Coronary artery (tissue), 2 donors: ENCODE results near the gene DOCK1.

Experiments used
- DNase-seq: peaks from one replicate; pipeline ENCODE4 v3.0.0-alpha.2; 2017; ENCODE audit warnings: low spot score
- H3K27ac ChIP-seq, 2 donors: fragments of 200-600 bp; sonication (generic); one replicate each; pipeline ENCODE4 v1.5.1; 2016 to 2019
- H3K4me3 ChIP-seq: fragments of 200-600 bp; sonication (generic); 2 replicates; pipeline ENCODE4 v1.5.1; 2016; ENCODE audit warnings: mild to moderate bottlenecking, moderate library complexity
- CTCF ChIP-seq: fragments of 200-600 bp; sonication (generic); IDR thresholded peaks from one replicate; pipeline ENCODE4 v1.5.1; 2019; ENCODE audit warnings: antibody characterized with exemption

Gene DOCK1

GRCh38 chr10:127313996-127314700 is 408.9 kb downstream of the DOCK1 start:
- Histone ChIP-seq H3K27ac (no peak overlapping the region), H3K4me3 (no peak overlapping the region)
- no peak for TF ChIP-seq CTCF
- DNase-seq, result no peak

- Histone ChIP-seq H3K27ac (no peak overlapping the region), H3K4me3 (no peak overlapping the region)
- DNase-seq, result no peak
- no peak for TF ChIP-seq CTCF
Measured at GRCh38 chr10:127314797-127315196, 409.6 kb downstream of the DOCK1 start.

- DNase-seq, result no peak
- TF ChIP-seq CTCF, result no peak
- Histone ChIP-seq H3K4me3 (no peak overlapping the region), H3K27ac (no peak overlapping the region)
Measured at GRCh38 chr10:127315888-127316287, 410.7 kb downstream of the DOCK1 start.

- Histone ChIP-seq H3K4me3 (no peak overlapping the region), H3K27ac (no peak overlapping the region)
- no peak for TF ChIP-seq CTCF
- no peak for DNase-seq
Measured at GRCh38 chr10:127318396-127318795, 413.2 kb downstream of the DOCK1 start.

GRCh38 chr10:127319271-127319670 is 414.0 kb downstream of the DOCK1 start:
- H3K27ac ChIP-seq, result no peak overlapping the region
- no peak overlapping the region for H3K4me3 ChIP-seq
- no peak for TF ChIP-seq CTCF
- DNase-seq, result no peak

- DNase-seq, result no peak
- no peak overlapping the region for H3K4me3 ChIP-seq
- H3K27ac ChIP-seq, result no peak overlapping the region
- TF ChIP-seq CTCF, result no peak
Measured at GRCh38 chr10:127319691-127320090, 414.5 kb downstream of the DOCK1 start.

- Histone ChIP-seq H3K27ac (no peak overlapping the region), H3K4me3 (no peak overlapping the region)
- no peak for TF ChIP-seq CTCF
- no peak for DNase-seq
Measured at GRCh38 chr10:127320176-127320575, 414.9 kb downstream of the DOCK1 start.
